GM21360 (cell line): ENCODE data around the gene CFAP299.

Experiments
- ATAC-seq: cut with Tn5 transposase; IDR thresholded peaks from one replicate; pipeline ENCODE4 v1.9.1; 2021; ENCODE audit warnings: mild to moderate bottlenecking, moderate library complexity; ENCODE audit not compliant: unreplicated experiment

Gene CFAP299

DNA sequence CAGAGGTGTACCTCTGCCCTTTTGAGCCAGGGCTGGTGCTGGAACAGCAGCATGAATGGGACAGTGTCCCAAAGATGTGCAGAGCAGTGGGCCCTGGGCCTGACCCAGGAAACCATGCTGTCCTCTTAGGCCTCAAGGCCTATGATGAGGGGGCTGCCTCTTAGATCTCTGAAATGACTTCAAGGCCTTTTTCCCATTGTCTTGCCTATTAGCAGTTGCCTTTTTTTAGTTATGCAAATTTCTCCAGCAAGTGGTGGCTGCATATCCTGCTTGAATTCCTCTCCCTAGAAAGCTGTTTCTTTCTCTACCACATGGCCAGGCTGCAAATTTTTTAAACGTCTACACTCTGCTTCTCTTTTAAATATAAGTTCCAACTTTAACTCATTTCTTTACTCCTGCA is 160.3 kb downstream of the CFAP299 start:
- no peak for ATAC-seq

DNA sequence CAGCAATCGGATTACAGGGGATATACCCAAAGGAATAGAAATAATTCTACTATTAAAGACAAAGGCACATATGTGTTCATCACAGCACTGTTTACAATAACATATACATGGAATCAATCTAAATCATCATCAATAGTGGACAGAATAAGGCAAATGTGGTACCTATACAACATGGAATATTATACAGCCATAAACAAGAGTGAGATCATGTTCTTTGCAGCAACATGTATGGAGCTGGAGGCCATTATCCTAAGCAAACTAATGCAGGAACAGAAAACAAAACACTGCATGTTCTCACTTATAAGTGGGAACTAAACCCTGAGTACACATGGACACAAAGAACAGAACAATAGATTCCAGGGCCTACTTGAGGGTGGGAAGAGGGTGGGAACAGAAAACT is 163.2 kb downstream of the CFAP299 start:
- no peak for ATAC-seq

DNA sequence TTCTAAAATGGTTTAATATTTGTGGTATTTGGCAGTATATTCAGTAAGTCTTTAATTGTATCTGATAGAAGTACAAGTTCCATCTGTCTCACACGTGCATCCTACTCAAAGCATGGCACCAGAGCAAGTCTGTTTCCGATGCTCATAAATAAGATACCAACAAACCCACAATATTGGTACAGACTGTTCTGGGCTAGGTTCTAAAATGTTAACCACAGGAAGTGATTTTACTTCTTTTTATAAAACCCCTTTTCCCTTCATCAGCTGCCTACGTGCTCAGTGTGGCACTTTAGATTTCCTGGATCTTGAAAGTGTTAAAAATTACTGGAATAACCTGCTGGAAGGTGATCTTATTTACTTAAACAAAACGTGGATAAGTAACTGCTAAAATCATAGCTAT is 165.1 kb downstream of the CFAP299 start:
- no peak for ATAC-seq

DNA sequence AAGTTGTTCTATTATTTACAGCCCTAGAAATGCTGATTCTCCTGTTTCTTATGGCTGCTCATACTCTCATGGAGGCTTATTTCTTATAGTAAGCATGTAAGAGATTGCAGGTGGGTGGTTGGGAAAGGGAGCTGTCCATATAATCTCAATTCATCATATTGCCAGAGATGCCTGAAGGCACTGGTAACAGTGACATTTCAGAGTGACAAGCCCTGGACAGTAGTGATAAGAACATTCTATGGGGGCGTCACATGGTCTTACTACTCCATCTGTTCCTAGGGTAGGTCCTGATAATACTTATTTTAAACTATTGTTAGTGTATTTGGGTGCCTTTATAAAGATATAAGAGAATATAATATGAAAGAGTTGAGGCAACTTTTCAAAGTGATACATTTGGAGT is 171.5 kb downstream of the CFAP299 start:
- ATAC-seq: no peak

DNA sequence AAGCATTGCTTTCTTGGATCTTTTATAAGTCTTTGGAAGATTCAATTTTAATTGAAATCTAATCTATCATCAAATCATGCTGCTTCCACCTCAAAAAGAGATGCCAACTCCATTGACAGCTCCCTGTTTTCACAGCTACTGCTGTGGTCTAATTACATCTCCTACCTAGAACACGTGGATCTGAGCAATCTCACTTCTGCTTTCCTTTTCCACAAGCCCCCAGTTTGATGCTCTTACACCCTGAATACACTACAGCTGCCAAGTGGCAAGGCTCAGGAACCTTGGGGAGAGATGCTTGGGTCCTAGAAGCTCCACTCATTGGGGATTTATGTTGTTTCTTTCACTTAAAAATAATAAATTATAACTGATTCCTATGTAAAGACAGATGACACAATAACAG is 172.0 kb downstream of the CFAP299 start:
- ATAC-seq: peak; percentile 98

DNA sequence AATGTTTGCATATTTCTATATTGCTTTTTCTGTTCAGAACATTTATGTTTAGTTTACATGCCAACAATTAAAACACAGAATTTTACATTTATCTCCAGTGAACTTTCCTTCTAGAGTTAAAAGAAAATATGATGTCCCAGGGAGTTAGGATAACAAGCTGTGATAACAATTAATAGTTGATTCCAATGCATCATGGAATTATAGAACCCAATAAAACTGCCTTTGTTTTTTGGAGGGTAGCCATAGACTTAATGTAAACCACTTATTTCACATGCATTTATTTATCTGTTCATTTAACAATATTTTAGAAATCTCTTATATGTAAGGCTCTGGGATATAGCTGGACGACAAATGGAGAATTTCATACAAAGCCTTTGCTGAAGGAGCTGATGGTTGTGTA is 180.0 kb downstream of the CFAP299 start:
- ATAC-seq: no peak

DNA sequence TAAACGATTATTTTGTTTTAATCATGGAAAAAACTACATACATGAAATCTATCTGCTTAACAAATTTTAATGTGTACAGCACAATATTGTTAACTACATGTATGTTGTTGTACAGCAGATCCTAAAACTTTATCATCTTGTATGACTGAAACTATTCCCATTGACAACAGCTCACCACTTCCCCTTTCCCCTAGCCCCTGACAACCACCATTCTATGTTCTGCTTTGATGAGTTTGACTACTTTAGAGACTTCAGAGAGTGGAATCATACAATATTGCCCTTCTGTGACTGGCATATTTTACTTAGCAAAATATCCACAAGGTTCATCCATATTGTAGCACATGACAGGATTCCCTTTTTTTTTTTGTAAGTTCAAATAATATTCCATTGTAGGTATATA is 185.9 kb downstream of the CFAP299 start:
- no peak for ATAC-seq

DNA sequence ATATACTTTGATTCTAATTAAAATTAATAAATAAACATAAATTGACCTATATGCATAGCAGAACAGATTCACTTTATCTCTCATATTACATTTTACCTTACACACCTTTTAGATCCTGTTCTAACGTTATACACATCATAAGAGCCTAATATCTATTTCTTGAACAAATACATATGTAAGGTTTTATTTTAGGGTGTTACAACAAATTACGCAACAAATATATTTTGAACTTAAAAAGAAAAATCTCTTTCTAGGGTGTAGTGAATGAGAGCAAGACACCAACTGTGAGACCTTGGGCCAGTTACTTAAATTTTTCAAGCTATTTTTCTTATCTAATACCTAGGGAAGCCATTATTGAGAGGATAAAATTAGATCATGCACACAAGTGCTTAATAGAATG is 191.2 kb downstream of the CFAP299 start:
- no peak for ATAC-seq

DNA sequence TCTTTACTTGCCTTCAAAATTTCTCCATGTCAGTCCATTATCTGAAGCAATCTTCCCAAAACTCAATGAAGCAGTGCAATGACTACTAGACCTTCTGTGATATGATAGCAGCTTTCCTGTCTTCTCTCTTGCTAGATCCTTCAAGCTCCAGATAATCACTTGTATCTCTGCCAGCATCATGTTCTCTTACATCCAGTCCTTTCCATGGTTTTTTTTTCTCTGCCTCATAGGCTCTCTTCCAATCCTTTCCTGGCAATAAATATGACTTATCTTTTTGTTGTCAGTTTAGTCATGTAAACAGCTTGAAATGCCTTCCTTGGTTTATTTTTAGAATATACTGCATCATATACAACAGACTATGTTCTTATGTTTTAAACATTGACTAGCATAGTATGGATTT is 193.5 kb downstream of the CFAP299 start:
- ATAC-seq: no peak

DNA sequence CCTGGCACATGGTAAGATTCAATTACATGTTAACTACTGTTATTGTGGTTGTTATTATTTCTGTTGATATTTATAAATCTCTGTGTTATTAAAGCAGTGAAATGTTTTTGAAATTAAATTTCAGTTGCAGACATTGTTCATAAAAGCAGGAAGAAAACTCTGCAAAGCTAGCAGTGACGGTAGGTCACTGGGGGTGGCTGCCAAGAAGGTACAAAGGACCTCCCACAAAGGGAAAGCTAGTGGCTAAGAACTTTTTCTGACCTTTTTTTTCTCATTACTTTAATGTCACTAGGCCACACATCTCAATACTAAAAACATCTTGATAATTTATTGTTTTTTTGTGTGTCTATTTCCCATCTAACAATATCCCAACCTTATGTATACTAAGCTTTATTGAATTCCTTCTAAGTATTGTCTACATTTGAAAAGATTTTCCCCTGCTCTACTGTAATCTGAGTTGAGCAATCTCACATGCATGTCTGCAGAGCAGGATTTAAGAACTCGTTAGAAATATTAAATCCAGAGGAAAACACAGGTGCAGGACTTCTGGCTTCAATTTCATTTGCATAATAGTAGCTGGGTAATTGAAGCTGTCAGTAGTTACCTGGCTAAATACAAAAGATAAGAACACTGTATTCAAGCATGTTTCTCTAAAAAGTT is 197.3 kb downstream of the CFAP299 start:
- no peak for ATAC-seq

DNA sequence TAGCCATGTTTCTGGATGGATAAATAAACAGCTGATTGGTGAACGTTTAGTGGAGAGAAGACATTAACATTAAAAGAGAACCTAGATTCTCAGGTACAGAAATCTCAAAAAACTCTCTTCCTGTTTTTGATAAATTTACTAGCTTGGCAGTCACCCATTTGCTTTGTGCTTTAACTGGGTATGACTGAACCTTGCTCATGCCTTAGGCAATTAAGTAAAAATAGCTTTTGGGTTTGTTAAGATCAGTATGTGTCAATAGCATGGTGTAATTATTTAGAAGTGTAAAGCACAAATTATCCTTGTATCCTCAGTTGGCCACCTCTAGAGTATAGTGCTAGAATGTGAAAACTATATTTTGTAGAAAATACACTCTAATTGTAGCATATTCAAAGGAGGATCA is 200.0 kb downstream of the CFAP299 start:
- ATAC-seq: no peak

DNA sequence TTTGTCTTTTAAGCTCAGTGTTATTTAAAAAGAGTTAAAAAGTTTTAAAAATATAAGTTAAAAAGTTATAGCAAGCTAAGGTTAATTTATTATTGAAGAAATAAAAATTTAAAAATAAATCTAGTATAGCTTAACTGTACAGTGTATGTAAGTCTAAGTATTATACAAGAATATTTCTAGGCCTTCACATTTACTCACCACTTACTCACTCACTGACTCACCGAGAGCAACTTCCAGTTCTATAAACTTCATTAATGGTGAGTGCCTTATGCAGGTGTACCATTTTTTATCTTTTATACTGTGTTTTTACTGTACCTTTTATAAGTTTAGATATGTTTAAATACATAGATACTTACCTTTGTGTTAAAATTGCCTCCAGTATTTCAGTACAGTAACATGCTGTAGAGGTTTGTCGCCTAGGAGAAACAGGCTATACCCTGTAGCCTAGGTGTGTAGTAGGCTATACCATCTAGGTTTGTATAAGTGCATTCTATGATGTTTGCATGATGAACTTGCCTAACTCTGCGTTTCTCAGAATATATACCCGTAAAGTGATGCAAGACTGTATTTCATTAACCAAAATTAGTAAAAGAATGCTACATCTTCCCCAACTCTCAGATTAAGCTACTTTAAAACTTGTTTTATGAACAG is 202.9 kb downstream of the CFAP299 start:
- no peak for ATAC-seq

DNA sequence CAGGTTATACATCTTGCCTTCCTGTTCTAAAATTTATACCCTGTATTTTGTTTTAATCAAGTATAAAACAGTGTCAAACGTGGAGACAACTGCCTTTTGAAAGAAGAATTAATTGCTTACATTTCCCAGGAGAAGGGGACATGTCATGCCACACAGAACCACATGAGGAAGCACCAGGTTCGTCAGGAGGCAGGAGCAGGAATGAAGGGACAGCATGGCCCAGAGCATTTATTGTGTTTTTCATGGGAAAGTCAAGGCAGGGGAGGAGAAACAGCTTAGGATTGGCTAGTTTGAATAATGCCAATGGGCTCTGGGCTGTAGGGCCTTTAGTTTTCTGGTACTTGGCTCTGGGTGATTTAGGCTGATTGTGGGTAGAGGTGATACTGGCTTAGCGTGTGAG is 203.7 kb downstream of the CFAP299 start:
- no peak for ATAC-seq

DNA sequence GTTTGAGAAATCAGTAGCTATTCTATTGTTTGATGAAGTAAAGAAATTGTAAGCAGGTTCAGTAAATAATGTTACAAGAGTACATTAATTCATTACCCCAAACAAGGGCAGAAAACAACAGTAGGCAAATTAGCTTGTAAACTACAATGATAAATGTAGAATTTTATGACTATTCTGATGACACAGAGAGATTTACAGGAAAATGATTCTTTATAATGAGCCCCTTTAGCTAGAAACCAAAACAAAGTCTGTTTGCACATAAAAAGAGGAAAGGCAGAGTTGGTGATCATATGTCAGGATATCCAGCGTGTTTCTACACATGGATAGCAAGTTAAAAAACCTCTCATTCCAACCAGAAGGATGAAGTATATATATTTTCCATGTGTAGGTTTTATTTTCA is 204.8 kb downstream of the CFAP299 start:
- ATAC-seq: no peak

DNA sequence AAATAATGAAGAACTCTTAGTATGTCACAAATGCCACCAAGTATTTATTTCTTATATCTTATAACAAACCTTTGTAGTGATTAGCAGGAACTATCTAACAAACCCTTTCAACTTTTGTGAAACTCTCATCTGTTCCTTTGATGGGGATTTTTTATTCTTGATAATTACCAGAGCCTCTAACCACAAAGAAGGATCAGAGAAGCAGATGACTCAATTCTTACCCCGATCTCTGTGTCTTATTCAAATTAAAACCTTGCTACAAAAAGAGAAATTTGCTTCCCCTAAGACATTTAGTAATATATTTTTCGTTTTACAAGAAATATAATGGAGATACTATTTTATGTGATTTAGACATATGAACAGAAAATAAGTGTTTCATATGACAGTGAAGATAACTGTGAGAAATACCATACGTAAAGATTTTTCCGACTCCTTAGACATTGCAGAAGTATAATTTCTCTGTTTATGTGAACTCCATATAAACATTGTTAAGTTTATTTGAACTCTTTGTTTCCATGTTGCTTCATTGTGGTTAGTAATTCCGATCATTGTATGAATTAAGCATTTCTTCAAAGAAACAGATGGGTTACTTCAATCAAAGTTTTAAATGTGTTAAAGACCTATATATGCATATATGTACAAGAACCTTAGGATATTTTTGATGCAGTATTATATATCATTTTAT is 205.4 kb downstream of the CFAP299 start:
- peak; percentile 96 for ATAC-seq

DNA sequence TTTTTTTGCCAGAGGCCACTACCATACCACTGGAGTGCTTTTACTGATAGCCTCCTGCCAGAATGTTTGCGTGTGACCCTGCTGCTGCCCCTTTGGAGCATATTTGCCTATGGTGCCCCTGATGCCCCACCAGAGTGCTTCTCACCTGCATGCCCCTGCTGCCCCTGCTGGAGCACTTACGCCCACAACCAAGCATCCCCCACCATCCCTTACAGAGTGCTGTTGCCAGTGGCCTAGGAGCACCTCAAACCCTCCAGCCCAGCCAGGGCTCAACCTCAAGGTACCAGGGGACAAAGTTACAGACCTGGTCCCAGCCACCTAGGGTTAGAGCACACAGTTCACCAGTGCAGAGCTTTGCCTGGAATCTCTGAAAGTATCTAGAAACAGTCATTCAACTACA is 207.2 kb downstream of the CFAP299 start:
- no peak for ATAC-seq

DNA sequence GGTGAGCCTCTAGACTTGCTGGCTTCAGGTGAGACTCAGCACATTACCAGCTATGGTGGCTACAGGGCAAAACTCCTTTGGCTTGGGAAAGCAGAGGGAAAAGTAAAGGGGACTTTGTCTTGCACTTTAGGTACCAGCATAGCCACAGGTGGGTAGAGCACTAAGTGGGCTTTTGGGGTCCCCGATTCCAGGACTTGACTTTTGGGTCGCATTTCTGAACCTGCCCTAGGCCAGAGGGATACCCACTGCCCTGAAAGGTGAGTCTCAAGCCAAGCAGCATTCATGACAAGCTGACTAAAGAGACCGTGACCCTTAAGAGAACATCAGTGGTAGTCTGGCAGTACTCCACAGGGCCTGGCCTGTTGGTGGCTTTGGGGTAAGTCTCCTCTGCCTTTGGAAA is 224.8 kb downstream of the CFAP299 start:
- ATAC-seq: no peak

DNA sequence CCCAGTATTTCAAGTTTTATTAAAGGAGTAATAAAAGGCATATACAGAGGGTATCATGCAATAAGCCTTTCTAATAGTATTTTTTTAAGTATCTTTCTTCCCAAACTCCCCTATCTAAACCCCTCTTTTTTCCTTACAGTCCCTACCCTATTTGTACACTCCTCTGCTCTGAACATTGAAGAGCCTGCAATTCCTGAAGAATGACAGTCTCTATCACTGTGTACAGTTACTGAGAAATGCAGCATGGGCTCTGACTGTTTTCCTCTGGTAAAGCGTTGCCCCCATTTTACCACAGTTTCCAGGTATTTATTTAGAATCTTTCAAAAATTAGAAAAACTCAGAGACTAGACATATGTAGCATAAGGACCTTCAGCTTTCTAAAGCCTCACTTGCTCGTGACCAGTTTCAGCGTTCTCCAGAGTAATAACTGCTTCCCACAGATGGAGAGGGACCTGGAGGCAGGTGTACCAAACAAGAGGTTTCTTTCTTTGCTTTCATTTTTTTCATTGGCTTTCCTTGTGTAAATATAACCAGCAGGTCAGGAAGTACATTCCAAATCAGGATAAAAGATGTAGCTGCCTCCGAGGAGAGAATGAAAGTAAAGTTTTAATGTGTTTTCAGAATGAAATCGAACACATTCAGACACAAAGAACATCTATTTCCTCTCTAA is 230.8 kb downstream of the CFAP299 start:
- no peak for ATAC-seq

DNA sequence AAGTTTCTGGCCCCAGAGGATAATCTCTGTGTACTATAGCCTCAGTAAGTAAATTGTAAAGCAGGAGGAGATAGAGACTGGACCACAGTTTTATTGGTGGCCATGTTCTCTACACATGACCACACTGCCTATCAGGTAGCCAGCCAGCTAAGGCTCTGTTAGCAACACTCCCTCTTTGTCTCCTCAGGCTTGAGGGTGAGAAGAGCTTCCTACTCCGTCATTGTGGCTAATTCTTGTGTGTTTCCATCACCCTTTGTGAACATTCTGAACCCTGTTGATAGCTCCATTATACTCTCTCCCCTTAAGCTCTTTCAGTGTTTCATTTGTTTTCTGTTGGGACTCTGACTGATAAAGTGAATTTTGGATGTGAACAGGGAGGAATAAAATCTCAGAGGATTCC is 233.4 kb downstream of the CFAP299 start:
- ATAC-seq: no peak

DNA sequence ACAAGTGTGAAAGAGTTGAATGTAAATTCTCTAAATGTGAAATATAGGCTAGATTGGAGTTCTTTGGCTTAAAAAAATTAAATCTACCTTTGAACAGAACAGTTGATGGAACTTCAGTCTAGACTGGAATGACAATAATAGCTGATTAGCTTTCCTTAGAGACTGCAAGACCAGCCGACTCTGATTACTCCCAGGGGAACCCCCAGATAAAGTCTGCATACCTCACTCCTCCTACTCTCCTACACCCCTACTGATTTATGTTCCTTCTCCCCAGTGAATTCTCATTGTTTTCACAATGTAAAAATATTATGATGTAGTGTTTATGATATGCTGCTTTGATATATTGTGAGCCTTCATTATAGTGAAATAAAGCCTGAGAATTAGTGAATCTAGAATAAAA is 241.3 kb downstream of the CFAP299 start:
- no peak for ATAC-seq

DNA sequence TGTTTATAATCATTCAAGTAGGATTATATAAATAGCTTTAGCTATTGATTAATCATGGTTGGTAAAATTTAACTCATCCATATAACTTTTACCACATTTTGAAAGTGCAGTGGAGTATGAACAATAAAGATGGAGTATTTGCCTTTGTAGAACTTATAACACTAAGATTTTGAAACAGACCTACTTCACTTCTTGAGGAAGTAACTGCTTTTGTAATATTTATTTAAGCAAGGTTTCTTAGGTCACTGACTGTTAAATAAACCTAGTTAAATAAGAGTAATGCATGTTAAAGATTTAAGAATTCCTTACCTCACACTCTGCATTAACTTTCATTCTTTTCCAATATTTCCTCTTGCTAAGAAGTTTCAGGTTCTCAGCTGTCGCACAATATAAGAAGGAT is 242.5 kb downstream of the CFAP299 start:
- no peak for ATAC-seq

DNA sequence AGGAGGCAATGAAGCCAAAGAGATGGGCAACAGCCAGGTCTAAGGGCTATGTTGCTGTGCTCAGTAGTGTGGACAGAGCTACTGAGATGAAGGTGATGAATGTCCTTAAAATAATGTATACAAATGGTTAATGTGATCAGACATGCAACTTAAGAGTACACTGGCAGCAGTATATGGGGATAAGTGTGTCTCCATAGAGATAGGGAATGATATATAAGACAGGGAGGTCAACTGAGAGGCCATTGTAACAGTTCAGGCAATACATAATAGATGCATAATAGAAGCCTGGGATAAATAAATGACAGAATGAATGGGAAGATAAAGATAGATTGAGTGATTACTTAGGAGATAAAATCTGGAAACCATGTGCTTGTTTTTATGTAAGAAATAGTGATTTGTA is 250.0 kb downstream of the CFAP299 start:
- ATAC-seq: no peak
